Measurements from ENCODE around the gene WASF1. TPM values are rescaled to one million over a fixed set of nuclear protein-coding genes. Genes with fewer than 3 reads are reported as not detected.

WASF1 gene
- total RNA-seq, 1 donor from 2014 or later, result 81.1 TPM

DNA sequence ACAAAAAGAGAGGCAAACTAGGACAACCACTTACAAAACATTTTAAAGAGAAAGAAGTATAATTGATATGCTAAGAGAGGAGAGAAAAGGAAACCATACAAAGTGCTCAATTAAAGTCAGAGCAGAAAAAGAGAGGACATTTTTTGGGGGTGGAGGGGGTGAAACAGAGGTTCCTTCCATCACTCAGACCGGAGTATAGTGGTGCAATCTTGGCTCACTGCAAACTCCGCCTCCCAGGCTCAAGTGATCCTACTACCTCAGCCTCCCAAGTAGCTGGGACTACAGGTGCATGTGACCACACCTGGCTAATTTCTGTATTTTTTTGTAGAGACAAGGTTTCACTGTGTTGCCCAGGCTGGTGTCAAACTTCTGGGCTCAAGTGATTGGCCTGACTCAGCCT, 9.4 kb downstream of the WASF1 start:
- Mint-ChIP-seq H3K27ac (no peak overlapping the region), H3K4me1 (peaks cover 6% of the 10 kb centered on the region), H3K27me3 (ENCODE audit: insufficient read depth, low read depth) (no peaks in the 10 kb centered on the region), H3K36me3 (peaks cover 22% of the 10 kb centered on the region), H3K9me3 (peaks cover 32% of the 10 kb centered on the region), H3K4me3 (no peak overlapping the region)
- Histone ChIP-seq H3F3A (ENCODE audit: low read depth) (peaks cover 14% of the 10 kb centered on the region), H3K4me3 (no peak overlapping the region), H3K4me1 (peaks cover 18% of the 10 kb centered on the region), H3K4me2 (no peak overlapping the region), H3K9me3 (ENCODE audit: low read depth) (no peaks in the 10 kb centered on the region), H3K36me3 (peaks cover 3% of the 10 kb centered on the region), H2AFZ (replicated peaks) (no peak overlapping the region), H3K79me2 (ENCODE audit: low read depth) (peaks cover 100% of the 10 kb centered on the region), H4K20me1 (ENCODE audit: low read depth) (peaks cover 97% of the 10 kb centered on the region), H3K9ac (no peak overlapping the region), H3K27ac (no peak overlapping the region), H3K27me3 (no peaks in the 10 kb centered on the region)
- no peak for DNase-seq (ENCODE audit: low spot score)
- TF ChIP-seq, protein P1, sequence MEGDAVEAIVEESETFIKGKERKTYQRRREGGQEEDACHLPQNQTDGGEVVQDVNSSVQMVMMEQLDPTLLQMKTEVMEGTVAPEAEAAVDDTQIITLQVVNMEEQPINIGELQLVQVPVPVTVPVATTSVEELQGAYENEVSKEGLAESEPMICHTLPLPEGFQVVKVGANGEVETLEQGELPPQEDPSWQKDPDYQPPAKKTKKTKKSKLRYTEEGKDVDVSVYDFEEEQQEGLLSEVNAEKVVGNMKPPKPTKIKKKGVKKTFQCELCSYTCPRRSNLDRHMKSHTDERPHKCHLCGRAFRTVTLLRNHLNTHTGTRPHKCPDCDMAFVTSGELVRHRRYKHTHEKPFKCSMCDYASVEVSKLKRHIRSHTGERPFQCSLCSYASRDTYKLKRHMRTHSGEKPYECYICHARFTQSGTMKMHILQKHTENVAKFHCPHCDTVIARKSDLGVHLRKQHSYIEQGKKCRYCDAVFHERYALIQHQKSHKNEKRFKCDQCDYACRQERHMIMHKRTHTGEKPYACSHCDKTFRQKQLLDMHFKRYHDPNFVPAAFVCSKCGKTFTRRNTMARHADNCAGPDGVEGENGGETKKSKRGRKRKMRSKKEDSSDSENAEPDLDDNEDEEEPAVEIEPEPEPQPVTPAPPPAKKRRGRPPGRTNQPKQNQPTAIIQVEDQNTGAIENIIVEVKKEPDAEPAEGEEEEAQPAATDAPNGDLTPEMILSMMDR (IDR thresholded peaks at IDR 0.05), result no peak
- TF ChIP-seq EZH2phosphoT487 (IDR thresholded peaks at IDR 0.05) (no peak), EZH2 (IDR thresholded peaks at IDR 0.05) (no peak)

GRCh38 chr6:110158479-110158878, 21.0 kb downstream of the WASF1 start:
- H3K4me2 ChIP-seq, result no peak overlapping the region
- no peaks in the 10 kb centered on the region for H3F3A ChIP-seq (ENCODE audit: low read depth)
- Mint-ChIP-seq H3K9me3 (peaks cover 48% of the 10 kb centered on the region), H3K27ac (no peak overlapping the region), H3K36me3 (peaks cover 41% of the 10 kb centered on the region), H3K4me1 (no peaks in the 10 kb centered on the region), H3K4me3 (no peak overlapping the region), H3K27me3 (ENCODE audit: insufficient read depth, low read depth) (no peaks in the 10 kb centered on the region)
- H3K36me3 ChIP-seq, result peaks cover 16% of the 10 kb centered on the region
- no peak for TF ChIP-seq EZH2phosphoT487 (IDR thresholded peaks at IDR 0.05)
- TF ChIP-seq, protein P1 (IDR thresholded peaks at IDR 0.05), result no peak
- TF ChIP-seq EZH2 (IDR thresholded peaks at IDR 0.05), result no peak
- no peak overlapping the region for H3K27ac ChIP-seq
- DNase-seq (ENCODE audit: low spot score), result no peak
- H3K4me1 ChIP-seq, result no peaks in the 10 kb centered on the region
- peaks cover 53% of the 10 kb centered on the region for H3K79me2 ChIP-seq (ENCODE audit: low read depth)
- H3K9me3 ChIP-seq (ENCODE audit: low read depth), result no peaks in the 10 kb centered on the region
- no peaks in the 10 kb centered on the region for H3K27me3 ChIP-seq
- H4K20me1 ChIP-seq (ENCODE audit: low read depth), result peaks cover 15% of the 10 kb centered on the region
- no peak overlapping the region for H3K4me3 ChIP-seq
- H3K9ac ChIP-seq, result no peak overlapping the region
- H2AFZ ChIP-seq (replicated peaks), result no peak overlapping the region

DNA sequence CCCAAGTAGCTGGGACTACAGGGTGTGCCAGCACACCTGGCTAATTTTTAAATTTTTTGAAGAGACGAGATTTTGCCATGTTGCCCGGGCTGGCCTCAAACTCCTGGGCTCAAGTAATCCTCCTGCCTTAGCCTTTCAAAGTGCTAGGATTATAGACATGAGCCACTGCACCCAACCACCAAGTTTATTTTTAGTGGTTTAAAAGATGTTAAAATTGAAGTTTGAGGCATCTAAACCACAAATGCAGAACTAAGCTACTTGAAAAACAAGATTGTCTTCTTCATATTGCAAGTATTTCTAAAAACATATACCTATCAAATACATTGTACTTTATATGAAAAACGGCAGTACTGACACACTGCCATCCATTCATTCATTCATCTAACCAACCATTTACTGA, 31.6 kb downstream of the WASF1 start:
- no peak overlapping the region for H3K4me3 Mint-ChIP-seq
- Histone ChIP-seq H3K4me2 (no peak overlapping the region), H3K9me3 (ENCODE audit: low read depth) (no peaks in the 10 kb centered on the region), H3K4me3 (no peak overlapping the region), H3F3A (ENCODE audit: low read depth) (no peaks in the 10 kb centered on the region), H4K20me1 (ENCODE audit: low read depth) (peaks cover 15% of the 10 kb centered on the region), H3K27me3 (no peaks in the 10 kb centered on the region), H3K9ac (no peak overlapping the region), H2AFZ (replicated peaks) (no peak overlapping the region), H3K79me2 (ENCODE audit: low read depth) (peaks cover 35% of the 10 kb centered on the region), H3K27ac (no peak overlapping the region), H3K4me1 (no peaks in the 10 kb centered on the region), H3K36me3 (no peaks in the 10 kb centered on the region)
- no peak overlapping the region for H3K27ac Mint-ChIP-seq
- H3K9me3 Mint-ChIP-seq, result peaks cover 31% of the 10 kb centered on the region
- H3K27me3 Mint-ChIP-seq (ENCODE audit: insufficient read depth, low read depth), result peaks cover 2% of the 10 kb centered on the region
- no peak for DNase-seq (ENCODE audit: low spot score)
- no peak for TF ChIP-seq EZH2phosphoT487 (IDR thresholded peaks at IDR 0.05)
- H3K36me3 Mint-ChIP-seq, result peaks cover 50% of the 10 kb centered on the region
- no peaks in the 10 kb centered on the region for H3K4me1 Mint-ChIP-seq

DNA sequence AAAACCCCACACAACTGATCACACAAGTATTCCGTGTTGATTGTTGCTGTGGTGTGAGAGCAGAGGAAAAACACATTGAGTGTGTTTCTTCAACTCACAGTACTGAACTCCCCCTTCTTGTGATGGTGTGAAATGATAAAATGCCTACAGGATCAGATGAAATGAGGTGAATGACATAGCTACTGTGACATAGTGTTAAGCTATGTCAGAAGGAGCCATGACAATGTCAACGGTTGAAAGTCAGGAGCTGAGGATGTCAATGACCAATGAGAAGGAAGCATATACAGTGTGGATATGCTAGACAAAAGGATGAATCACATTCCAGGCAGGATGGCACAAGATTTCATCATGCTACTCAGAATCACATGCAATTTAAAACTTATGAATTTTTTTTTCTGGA, 38.8 kb downstream of the WASF1 start:
- peaks cover 59% of the 10 kb centered on the region for H3K36me3 Mint-ChIP-seq

More for the DNA sequence above, 38.8 kb downstream of the WASF1 start:
- TF ChIP-seq, protein P1 (IDR thresholded peaks at IDR 0.05), result no peak
- no peak for TF ChIP-seq EZH2phosphoT487 (IDR thresholded peaks at IDR 0.05)
- TF ChIP-seq EZH2 (IDR thresholded peaks at IDR 0.05), result no peak
- H3F3A ChIP-seq (ENCODE audit: low read depth), result no peaks in the 10 kb centered on the region
- DNase-seq (ENCODE audit: low spot score), result no peak
- H3K9ac ChIP-seq, result no peak overlapping the region
- no peak overlapping the region for H3K4me3 ChIP-seq
- peaks cover 3% of the 10 kb centered on the region for H3K27me3 Mint-ChIP-seq (ENCODE audit: insufficient read depth, low read depth)
- no peaks in the 10 kb centered on the region for H3K4me1 Mint-ChIP-seq
- H3K4me1 ChIP-seq, result no peaks in the 10 kb centered on the region
- peaks cover 13% of the 10 kb centered on the region for H3K79me2 ChIP-seq (ENCODE audit: low read depth)
- no peak overlapping the region for H2AFZ ChIP-seq (replicated peaks)
- H3K36me3 ChIP-seq, result peaks cover 3% of the 10 kb centered on the region
- no peak overlapping the region for H3K27ac Mint-ChIP-seq
- no peaks in the 10 kb centered on the region for H3K27me3 ChIP-seq
- no peaks in the 10 kb centered on the region for H3K9me3 ChIP-seq (ENCODE audit: low read depth)
- peaks cover 47% of the 10 kb centered on the region for H3K9me3 Mint-ChIP-seq
- H3K4me2 ChIP-seq, result no peak overlapping the region
- H4K20me1 ChIP-seq (ENCODE audit: low read depth), result no peaks in the 10 kb centered on the region
- H3K27ac ChIP-seq, result no peak overlapping the region
- H3K4me3 Mint-ChIP-seq, result no peak overlapping the region

Data from neural progenitor cell (in vitro differentiated cells).